ENCODE data around the gene CTIF. TPM values are rescaled to one million over a fixed set of nuclear protein-coding genes. Genes with fewer than 3 reads are reported as not detected.

CTIF gene
- polyA plus RNA-seq, 1 of the 3 experiments (the other 2 are of a cell fraction) = 47.2 TPM

- peak; percentile 54; the same call in 1 of the 2 replicates for TF ChIP-seq RXRA (IDR thresholded peaks at IDR 0.05; ENCODE audit: borderline replicate concordance, low read depth)
- no peak for TF ChIP-seq IRF3 (IDR thresholded peaks at IDR 0.05; ENCODE audit: low read depth, low read length)
- TF ChIP-seq CHD2 (IDR thresholded peaks at IDR 0.05; ENCODE audit: low read length, partially characterized antibody) = no peak
- TF ChIP-seq USF1 (IDR thresholded peaks at IDR 0.05; ENCODE audit: borderline replicate concordance, low read depth) = no peak
- peak; percentile 41 to 87; a peak in 2 of 4 replicates for TF ChIP-seq EP300 (IDR thresholded peaks at IDR 0.05; ENCODE audit: borderline replicate concordance in 1 of 2, low read depth in 1 of 2, low read length in 1 of 2)
- peak; percentile 32; the same call in 1 of the 2 replicates for TF ChIP-seq MEF2A (IDR thresholded peaks at IDR 0.05; ENCODE audit: borderline replicate concordance, low read depth)
- TF ChIP-seq RFX5 (IDR thresholded peaks at IDR 0.05; ENCODE audit: low read length) = no peak
- no peak for TF ChIP-seq MXI1 (IDR thresholded peaks at IDR 0.05; ENCODE audit: low read depth, low read length)
- no peak for TF ChIP-seq ELF1 (IDR thresholded peaks at IDR 0.05)
Observed at GRCh38 chr18:48623468-48624235, 84.8 kb downstream of the CTIF start (continued).

GRCh38 chr18:48624856-48625255 lies 86.0 kb downstream of the CTIF start:
- ChIA-PET POLR2A (no interaction called here), CTCF (no interaction called here)
- Histone ChIP-seq H3K4me3 (ENCODE audit: low read depth in 2 of 2, low read length in 1 of 2) (no peak overlapping the region), H3K27me3 (ENCODE audit: insufficient read depth) (no peaks in the 10 kb centered on the region), H2AFZ (ENCODE audit: low read depth) (no peak overlapping the region), H3K9me3 (no peaks in the 10 kb centered on the region), H3K9me2 (no peaks in the 10 kb centered on the region), H3K79me2 (ENCODE audit: insufficient read depth) (peaks cover 63% of the 10 kb centered on the region), H4K20me1 (ENCODE audit: insufficient read depth) (no peaks in the 10 kb centered on the region), H3K9ac (0 out of 2 replicates have a peak overlapping the region, but pooled peaks have one; percentile 1), H3F3A (replicated peaks; ENCODE audit: insufficient read depth) (peaks cover 65% of the 10 kb centered on the region), H3K4me1 (ENCODE audit: control insufficient read depth in 1 of 2, insufficient read depth in 2 of 2, low read depth in 1 of 2, low read length in 1 of 2) (peaks cover 2 to 49% of the 10 kb centered on the region in 2 experiments; a peak in 3 of 4 replicates), H3K27ac (ENCODE audit: low read depth in 2 of 2, low read length in 1 of 2) (peak overlapping the region; percentile 48 to 97; a peak in 3 of 4 replicates), H3K36me3 (replicated peaks in 1 of 2; ENCODE audit: control insufficient read depth in 1 of 2, insufficient read depth in 2 of 2, low read length in 1 of 2) (peaks cover 10 to 11% of the 10 kb centered on the region in 2 experiments), H3K4me2 (no peak overlapping the region; the same call in 1 of the 2 replicates)
- DNase-seq = no peak
- 92% methylated on average over 4 of the region's 4 CpGs for WGBS (ENCODE audit: low lambda C conversion rate)
- TF ChIP-seq IRF3 (IDR thresholded peaks at IDR 0.05; ENCODE audit: low read depth, low read length) (no peak), MXI1 (IDR thresholded peaks at IDR 0.05; ENCODE audit: low read depth, low read length) (no peak), CHD2 (IDR thresholded peaks at IDR 0.05; ENCODE audit: low read length, partially characterized antibody) (no peak), USF1 (IDR thresholded peaks at IDR 0.05; ENCODE audit: borderline replicate concordance, low read depth) (no peak), MAX (IDR thresholded peaks at IDR 0.05; ENCODE audit: low read depth) (no peak), FOXM1 (IDR thresholded peaks at IDR 0.05; ENCODE audit: low read depth) (no peak), TEAD4 (IDR thresholded peaks at IDR 0.05; ENCODE audit: borderline replicate concordance, insufficient read depth) (no peak)

Data from SK-N-SH (cell line).